COLO668 (cell line): Measurements from ENCODE around the gene PAM16.
A peak's percentile ranks its signal among the peaks of the same experiment; 100 is the strongest.
"Not testable (repeated sequence)": the region's sequence is repeated elsewhere in the genome, so short reads cannot be mapped to it uniquely, and the experiment has no call there.

ENCODE experiments used
- DNase-seq: peaks from one replicate; lab custom pipeline; 2025; ENCODE audit not compliant: unreplicated experiment; lab: John Stamatoyannopoulos, UW

Gene PAM16

DNA sequence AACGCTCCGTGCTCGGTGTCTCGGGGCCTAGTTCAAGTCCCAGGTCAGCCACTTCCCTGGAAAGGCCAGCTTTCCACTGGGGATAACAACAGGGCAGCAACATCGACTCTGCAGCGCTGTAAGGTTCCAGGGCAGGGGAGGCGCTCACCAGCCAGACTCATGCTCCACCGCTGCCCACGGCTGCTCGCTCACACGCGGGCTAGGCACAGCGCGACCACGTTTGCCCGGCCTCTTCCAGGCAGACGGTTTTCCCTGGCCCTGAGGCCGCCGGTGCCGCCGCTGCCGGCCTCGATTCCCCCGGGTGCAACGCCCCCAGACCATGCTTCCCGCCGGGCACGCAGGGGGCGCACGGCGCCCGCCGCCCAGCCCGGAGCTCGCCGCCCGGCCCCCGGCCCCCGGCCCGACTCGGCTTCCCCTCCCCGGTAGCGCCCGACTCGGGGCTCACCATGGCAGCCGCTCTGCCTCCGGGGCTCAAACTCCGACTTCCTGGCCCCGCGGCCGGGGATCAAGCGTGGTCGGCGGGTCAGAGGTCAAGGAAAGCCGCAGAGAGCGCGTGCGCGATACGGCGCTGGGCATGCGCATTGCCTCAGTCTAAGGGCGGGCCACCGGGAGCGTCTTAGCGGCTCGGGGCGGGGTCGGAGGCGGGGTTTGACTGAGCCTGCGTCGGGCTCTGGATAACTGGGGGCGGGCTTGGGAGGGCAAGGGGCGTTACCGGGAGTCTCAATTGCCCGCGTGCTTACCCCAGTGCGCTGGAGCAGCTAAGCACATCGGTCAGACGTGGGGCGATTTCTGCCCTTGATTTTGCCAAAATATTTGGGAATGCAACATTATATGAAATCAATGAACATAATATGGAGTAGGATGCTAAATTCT, at the start of gene PAM16:
Gene PAM16, minus strand, starts transcription at position 535 of the 873 bp plus-strand sequence. Its CDS starts 87 bp downstream, at position 448.
- DNase-seq, result peak; percentile 98

DNA sequence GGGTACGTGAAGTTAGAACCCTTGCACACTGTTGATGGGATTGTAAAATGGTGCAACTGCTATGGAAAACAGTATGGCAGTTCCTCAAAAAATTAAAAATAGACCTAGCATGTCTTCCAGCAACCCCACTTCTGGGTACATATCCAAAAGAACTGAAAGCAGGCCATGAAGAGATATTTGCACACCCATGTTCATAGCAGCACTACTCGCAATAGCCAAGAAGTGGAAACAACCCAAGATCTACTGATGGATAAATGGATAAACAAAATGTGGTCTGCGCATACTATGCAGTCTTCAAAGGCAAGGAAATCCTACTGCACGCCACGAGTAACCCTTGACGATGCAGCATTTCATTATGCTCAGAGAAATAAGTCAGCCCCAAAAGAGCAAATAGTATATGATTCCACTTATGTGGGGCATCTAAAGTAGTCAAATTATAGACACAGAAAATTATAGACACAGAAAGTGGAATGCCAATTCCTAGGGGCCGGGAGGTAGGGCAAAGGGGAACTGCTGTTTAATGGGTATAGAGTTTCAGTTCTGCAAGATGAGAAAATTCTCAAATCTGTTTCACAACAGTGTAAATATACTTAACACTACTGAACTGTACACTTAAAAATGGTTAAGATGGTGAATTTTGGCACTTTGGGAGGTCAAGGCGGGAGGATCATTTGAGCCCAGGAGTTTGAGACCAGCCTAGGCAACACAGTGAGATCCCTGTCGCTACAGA, 48.0 kb upstream of the PAM16 start:
- DNase-seq, result no peak

DNA sequence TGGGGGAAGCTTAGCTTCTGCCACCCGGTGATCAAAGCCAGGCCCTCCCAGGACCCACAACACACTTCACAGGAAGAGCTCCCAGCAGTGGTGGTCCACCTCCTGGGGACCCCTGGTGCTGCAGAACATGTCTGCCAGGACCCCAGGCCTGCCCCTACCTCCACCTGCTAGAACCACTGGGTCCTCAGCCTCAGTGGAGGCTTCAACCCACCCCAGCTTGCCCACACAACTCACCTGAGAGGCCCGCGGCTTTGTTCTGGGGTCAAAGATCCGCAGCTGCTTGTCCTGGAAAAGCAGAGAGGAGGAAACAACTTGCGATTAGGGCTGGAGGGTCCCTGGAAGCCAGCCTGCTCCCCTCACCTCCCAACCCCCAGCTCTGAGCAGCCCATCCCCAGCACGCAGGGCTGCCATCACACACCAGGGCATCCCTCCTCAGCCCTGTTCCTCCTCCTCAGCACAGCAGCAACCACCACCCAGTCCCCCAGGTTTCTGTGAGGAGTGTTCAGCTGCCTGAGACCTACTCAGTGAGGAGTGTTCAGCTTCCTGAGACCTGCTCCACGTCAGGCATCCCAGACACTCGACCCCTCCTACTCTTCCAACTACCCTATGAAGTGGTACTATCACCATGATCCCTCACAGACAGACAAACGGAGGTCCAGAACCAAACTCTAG, 44.1 kb upstream of the PAM16 start:
- DNase-seq, result no peak

DNA sequence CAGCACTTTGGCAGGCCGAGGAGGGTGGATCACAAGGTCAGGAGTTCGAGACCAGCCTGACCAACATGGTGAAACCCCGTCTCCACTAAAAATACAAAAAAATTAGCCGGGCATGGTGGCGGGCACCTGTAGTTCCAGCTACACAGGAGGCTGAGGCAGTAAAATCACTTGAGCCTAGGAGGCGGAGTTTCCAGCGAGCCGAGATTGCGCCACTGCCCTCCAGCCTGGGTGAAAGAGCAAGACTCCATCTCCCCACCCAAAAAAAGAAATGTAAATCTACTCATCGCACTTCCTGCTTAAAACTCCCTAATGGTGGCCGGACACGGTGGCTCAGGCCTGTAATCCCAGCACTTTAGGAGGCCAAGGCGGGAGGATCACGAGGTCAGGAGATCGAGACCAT, 42.7 kb upstream of the PAM16 start:
- not testable (repeated sequence) for DNase-seq

DNA sequence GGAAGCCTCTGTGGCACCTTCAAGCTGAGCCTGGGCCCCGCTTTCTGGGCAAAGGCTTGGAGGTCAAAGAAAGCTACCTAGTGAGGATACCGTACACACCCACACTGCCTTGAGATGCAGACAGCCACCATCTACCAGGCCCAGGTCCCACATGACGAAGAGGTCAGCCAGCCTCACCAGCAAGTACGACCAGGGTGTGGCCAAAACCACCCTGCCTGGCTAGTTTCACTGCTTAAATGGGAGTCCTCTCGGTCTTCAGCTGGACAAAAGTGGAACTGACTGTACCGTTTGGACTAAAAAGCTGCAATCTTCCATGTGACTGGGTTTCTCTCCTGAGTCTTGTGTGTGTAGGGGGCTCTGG, 42.1 kb upstream of the PAM16 start:
- peak; percentile 49 for DNase-seq

DNA sequence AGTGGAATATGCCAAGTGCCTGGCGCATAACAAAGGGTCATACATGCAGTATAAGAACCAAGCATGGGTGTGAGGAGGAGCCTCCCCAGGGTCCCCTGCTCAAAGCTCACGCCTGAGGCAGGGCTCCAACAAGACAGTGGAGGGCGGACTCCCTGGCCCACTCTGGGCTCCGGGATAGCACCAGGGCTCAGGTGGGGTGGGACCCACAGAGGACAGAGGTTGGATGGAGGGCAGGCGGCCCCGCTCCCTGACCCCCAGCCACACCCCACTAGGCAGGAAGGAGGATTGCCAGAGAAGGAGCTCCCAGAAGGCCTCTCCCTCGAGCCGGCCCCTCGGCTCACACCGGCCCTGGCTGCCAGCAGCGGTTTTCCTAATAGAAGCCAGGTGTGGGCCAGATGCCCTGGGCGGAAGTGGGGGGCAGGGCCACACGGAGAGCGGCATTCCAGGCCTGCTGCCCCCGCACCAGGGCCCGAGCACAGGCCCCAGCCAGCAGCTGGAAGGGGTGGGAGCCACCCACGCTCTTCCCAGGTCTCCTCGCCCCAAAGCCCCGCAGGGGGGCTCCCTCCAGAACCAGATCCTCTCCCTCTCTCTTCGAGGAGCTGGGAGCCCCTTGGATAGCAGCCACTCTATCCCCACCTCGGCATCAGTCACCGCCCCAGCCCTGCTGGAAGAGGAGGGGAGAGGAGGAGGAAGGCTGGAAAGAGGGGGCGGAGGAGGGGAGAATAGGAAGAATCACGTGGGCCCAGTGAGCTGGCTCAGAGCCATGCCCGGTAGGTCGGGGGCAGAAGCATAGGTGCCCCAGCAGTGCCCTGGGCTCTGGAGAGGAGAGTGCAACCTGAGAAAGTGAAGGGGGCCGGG, 41.5 kb upstream of the PAM16 start:
- peak; percentile 91 for DNase-seq

DNA sequence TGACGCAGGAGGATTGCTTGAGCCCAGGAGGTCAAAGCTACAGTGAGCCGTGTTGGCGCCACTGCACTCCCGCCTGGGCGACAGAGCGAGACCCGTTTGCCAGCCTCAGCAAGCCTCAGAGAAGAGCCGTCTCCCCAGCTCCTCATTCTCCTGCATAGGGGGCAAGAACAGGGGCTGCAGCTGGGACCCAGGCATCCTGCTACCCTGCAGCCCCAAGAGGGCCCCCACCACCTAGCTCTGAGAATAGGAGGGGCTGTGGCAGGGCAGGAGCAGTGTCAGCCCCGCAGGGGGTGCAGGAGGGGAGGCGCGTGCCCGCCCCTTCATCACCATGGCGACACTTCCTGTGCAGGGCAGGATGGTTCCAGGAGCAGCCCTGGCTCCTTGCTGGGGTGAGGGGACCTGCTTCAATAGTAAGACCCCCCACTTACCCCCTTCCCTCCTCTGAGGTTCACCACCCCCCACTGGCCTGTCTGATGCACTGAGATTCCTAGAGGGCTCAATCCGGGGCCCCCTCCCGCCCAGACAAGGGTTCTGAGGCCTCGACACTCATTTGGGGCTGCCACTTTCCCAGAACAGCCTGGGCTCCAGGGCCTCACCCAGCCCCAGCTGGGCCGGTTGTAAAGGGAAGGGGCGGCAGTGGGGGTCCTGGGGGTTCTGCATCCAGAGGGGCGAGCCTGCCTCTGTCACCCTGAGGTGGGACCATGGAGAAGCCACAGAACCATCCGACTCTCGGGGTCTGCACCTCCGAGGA, 40.7 kb upstream of the PAM16 start:
- DNase-seq, result peak; percentile 66

DNA sequence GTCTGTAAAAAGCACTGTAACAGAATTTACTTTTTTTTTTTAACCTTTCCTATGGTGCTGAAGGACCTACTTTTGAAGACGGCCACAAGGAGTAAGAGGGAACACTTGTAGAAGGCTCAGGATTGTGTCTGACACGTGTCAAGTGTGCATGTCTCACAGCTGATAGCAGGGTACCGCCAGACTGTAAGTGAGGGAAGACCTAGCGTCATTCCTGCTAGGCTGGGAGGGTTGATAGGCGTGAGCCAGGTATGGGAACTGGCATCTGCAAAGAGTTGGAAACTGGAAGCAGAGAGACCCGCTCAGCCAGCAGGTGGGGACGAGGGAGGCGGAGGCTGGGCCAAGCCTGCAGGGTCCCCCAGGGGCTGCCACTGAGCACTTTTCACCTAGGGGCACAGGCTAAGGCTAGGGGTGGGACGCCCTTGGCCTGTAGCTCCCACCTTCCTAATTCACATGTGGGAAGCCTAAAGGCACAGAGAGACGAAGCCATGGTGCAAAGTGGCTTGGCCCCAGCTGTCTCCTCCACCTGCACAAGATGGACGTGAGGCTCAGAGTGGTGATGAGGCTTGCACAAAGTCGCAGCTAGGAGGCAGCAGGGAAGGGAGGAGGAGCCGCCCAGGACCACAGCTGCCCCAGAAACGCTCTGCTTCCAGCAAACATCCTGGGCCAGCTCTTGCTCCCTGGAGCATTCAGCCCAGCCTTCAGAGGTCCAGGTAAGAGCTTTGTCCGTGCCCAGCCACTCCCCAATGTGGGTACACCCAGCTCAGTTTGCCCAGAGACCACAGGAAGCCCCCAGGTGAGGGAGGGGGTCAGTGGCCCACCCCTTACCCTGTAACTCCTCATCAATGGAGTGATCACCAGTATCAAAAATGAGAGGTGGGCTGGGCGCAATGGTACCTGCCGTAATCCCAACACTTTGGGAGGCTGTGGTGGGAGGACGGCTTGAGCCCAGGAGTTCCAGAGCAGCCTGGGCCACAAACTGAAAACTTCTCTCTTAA, 39.4 kb upstream of the PAM16 start:
- no peak for DNase-seq

DNA sequence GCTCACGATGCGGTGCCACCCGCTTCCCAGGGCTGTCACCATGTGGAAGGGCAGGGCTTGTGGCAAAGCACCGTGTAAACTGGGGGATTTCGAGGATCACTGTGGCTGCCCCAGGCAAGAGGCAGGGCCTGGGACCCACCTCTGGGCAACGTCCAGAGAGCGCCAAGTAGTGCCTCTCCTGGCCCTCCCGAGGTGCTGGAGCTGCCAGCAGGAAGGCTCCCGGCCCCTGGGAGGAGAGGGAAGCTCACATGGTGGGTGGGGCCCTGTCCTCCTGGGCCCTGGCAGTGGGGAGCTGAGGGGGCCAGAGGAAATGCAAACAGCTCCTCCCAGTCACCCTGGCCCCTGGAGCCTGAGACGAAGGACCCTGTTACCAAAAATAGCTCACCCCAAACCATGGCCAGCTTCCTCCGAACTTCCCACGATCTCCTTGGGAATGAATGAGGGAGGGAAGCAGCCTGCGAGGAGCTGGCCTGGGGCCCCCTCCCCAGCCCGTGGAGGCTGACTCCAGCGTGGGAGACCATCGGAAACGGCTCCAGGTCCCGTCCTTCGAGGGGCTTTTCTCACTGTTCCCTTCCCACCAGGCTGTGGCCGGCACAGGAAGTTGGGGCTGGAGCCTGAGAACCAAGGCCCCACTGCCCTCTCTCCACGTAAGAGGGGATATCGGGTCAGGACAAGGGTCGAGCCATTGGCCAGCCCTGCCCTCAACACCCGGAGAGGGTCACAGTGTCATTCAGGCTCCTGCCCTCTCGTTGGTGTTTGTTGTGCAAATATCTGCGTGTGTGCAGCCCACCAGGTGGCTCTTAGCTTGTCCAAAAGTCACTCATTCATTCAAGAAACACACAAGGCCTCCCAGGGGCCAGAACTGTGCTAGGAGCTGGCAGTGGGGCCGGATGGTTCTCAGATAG, 38.2 kb upstream of the PAM16 start:
- no peak for DNase-seq

DNA sequence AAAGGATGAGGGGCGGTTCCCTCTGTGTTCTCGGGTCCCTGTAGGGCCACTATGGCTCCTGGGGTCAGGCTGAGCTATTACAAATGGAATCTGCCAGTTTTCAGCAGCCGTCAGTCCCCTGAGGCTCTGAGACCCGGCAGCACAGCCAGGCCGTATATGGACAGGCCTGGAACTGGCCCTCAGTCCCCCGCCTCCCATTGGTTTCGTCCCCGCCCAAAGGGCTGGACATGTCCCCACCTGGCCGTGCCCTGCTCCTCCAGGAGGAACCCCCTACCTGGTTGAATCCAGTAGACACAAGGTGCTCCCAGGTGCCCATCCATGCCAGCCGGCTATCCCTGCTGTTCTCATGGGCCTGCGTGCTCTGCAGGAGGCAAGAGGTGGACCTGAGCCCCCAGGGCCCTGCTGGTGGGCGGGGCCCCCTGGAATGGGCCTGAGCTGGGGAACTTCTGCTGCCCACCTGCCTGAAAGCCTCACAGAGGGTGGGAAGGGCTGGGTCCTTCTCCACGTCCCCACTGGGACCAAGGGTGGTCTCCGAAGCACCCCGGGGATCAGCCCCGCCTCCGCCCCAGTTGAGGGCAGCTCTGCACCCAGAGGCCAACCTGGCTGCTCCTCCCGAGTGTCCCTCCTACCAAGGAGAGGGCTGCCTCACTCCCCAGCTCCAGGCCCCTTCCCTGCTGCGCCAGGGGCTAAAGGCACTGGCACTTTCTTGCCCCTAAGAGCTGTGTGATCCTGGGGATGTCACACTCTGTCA, 37.3 kb upstream of the PAM16 start:
- no peak for DNase-seq

DNA sequence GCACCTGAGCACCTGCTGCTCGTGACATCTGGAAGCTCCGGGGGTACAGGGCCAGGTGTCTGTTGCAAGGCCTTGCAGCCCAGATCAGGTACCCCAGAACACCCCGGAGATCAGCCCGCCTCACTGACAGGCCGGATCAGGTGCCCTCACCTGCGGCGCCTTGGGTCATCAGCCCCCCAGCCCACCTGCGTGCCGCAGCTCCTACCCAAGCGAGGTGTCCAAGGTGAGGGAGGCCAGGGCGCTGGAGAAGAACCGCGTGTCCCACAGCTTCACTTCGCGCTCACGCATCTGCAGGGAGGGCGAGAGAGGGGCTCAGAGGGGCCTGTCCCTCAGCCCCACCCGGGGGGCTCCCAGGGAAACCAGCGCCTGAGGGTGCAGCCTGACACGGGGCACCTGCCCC, 36.7 kb upstream of the PAM16 start:
- DNase-seq, result no peak

DNA sequence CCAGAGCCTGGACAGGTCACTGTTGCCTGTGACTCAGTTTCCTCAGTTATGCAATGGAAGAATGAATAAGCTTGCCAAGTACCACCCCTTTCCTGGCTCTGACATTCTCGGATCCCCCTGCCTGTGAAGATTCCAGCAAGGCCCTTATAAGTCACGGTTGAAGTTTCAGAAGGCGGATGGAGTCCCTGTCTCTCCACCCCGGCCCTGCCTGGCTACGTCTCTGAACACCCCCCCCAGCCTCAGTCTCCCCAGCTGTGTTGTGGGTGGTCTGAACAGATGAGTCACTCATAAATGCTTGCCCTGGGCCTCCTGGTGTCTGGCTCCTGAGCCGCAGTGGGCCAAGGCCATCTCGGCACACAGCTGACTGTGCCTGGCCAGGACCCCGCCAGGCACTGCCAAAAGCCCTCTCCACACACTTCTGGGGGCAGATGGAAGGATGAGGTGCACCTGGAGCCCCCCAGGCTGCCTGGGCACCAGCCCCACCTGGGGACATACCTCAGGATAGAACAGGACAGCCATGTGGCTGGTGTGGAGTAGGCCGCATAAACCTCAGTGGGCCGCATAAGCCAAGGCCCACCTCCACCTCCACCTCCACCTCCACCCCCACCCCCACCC, 35.9 kb upstream of the PAM16 start:
- DNase-seq, result no peak

DNA sequence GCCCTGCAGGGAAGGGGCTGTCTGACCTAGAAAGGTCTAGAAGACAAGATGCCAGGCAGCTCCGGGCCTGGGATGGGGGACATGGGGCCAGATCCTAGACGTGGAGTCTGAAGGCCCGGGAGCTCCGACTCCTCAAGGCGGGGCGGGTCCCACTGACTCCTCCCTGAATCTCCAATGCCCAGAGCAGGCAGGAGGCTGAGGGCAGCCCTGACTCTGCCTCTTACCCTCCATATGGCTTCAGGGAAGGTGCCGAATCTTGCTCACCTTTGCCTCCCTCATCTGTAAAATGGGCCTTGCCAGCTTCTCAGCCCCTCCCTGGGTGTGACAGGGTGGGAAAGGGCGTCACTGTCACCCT, 35.3 kb upstream of the PAM16 start:
- DNase-seq, result no peak

DNA sequence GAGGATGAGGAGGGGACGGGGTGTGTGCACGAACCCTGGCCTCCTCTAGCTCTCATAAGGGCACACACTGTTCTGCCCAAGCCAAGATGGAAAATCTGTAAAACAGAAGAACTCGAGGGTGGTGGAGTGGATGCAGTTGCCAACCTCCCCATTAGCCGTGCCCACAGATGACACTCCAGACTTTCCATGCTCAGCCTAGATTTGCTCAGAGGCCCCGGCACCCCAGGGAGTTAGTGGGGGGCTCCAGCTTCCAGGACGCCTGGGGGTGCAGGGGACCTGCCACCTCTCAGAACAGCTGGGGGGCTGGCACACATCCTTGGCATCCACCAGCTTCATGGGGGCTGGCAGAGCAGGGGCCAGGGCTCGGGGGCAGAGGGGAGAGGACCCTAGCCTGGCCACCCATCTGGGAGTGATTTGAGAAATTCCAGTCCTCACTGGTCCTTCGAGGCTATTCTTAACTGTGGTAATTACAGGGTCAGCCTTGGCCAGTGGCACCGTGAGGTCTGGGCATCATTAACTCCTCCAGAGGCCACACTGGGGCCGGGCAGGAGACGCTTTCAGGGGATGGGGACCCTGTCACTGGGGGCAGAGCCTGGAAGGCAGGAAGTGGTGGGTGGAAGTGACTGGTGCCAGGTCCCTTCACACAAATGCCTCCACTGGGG, 34.8 kb upstream of the PAM16 start:
- no peak for DNase-seq

DNA sequence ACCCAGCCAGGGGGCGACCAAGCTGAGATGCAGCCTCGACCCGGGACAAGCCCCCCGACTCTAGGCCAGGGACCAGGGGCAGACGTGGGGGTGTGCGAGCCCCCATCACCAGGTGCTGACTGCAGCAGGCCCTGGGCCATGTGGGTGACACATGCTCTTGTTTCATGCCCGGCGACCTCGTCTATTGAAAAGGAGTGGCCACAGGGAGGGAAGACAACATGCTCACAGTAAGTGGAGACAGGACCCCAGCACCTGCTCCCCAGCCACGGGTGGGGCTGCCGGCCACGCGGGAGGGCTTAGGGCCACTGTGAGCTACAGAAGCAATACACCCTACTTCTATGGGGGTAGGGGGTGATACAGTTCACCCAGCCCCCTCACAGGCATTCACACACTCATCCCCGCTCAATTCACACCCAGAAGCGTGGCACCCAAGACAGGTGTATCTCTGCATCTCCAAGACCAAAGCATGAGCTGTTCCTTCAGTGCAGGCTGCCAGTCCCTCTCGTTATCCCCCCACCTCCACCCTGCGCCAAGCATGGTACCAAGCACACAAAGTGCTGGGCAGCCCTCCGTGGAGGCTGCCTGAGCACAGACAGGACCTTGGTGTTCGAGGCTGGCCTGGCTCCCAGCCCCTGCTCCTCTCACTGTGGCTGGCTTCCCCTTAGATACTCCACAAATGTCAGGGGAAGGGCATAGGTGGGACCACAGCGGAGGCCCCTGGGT, 34.1 kb upstream of the PAM16 start:
- no peak for DNase-seq

DNA sequence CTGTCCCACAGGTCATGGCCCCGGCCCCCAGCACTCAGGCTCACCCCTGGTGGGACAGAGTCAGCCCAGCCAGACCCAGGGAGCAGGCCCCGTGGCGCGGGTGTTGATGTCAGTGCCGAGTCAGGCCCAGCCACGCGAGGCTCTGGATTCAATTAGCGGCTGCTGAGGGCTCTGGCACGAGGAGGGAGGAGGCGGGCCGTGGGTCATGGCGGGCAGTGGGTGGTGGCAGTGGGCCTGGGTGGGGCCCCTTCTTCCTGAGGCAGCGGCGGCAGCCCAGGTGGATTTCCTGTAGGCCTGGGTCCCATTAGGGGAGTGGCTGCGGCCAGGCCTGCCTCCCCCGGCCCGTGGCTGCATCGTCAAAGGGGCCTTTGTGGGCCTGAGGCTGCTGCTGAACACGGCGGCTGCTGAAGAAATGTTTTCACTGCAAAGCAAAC, 33.4 kb upstream of the PAM16 start:
- no peak for DNase-seq
